K562 (cell line): Measurements from ENCODE around the gene ZNF143. TPM values are rescaled to one million over a fixed set of nuclear protein-coding genes. Genes with fewer than 3 reads are reported as not detected.

Experiments used
- ETV5 ChIP-seq: sonication (generic); formaldehyde crosslinking; IDR thresholded peaks from 2 replicates; pipeline ENCODE4 v1.4.0; 2020; ENCODE audit warnings: low read depth, mild to moderate bottlenecking, missing genetic modification reagents
- GABPB2 ChIP-seq: fragments of 250-450 bp; sonication (Bioruptor Pico); conservative IDR thresholded peaks from 2 replicates; pipeline ENCODE4 v1.5.1; 2021; ENCODE audit warnings: mild to moderate bottlenecking
- GTF2E2 ChIP-seq: fragments of 200-800 bp; sonication (Bioruptor generic); IDR thresholded peaks from 2 replicates; pipeline ENCODE4 v1.6.1; 2016; ENCODE audit warnings: missing genetic modification characterization, missing compliant biosample characterization
- NCOR1 ChIP-seq: fragments of 450-650 bp; IDR thresholded peaks from 2 replicates; pipeline ENCODE4 v1.6.1; 2016; ENCODE audit warnings: mild to moderate bottlenecking, moderate library complexity
- SMAD2 ChIP-seq: fragments of 150-350 bp; IDR thresholded peaks from 2 replicates; pipeline ENCODE4 v1.6.1; 2014; ENCODE audit warnings: low read depth, mild to moderate bottlenecking, low read length
- SMARCA5 ChIP-seq: fragments of 450-650 bp; IDR thresholded peaks from 2 replicates; pipeline ENCODE4 v1.6.1; 2016
- SPI1 ChIP-seq: IDR thresholded peaks from 2 replicates; pipeline ENCODE4 v1.6.1; 2011; ENCODE audit warnings: low read depth, low read length, control low read depth, borderline replicate concordance
- ZBTB11 ChIP-seq, 3 experiments: fragments of 200-800 bp in 1 of 3; fragments of 250-450 bp in 1 of 3; fragments of 450-650 bp in 1 of 3; sonication (Bioruptor Pico) in 1 of 3; sonication (Bioruptor generic) in 1 of 3; formaldehyde crosslinking in 1 of 3; IDR thresholded peaks; 2 replicates each; pipeline versions ENCODE4 v1.6.1 to v1.8.0; 2016 to 2022; ENCODE audit warnings: mild to moderate bottlenecking in 2 of 3, missing genetic modification characterization in 2 of 3, missing compliant biosample characterization in 1 of 3, moderate library complexity in 1 of 3
- ZBTB40 ChIP-seq, 2 experiments: fragments of 450-650 bp in 1 of 2; sonication (generic) in 1 of 2; formaldehyde crosslinking in 1 of 2; IDR thresholded peaks; 2 replicates each; pipeline versions ENCODE4 v1.7.1 to v1.9.0; 2016 to 2022; ENCODE audit warnings: inconsistent platforms in 1 of 2, mild to moderate bottlenecking in 1 of 2, missing genetic modification reagents in 1 of 2
- ZBTB7A ChIP-seq: IDR thresholded peaks from 2 replicates; pipeline ENCODE4 v1.6.1; 2011; ENCODE audit warnings: low read depth, mild to moderate bottlenecking, low read length, moderate library complexity, borderline replicate concordance; ENCODE audit not compliant: control insufficient read depth
- ZFP36 ChIP-seq: fragments of 150-350 bp; IDR thresholded peaks from 2 replicates; pipeline ENCODE4 v1.6.1; 2018; ENCODE audit warnings: low read length, low read depth; ENCODE audit not compliant: partially characterized antibody
- ZNF436 ChIP-seq: fragments of 250-450, 450-650 bp; sonication (Bioruptor Pico); formaldehyde crosslinking; IDR thresholded peaks from 2 replicates; pipeline ENCODE4 v1.7.0; 2020; ENCODE audit warnings: mild to moderate bottlenecking
- ZNF589 ChIP-seq: fragments of 200-800 bp; sonication (Bioruptor generic); IDR thresholded peaks from 2 replicates; pipeline ENCODE4 v1.6.1; 2016; ENCODE audit warnings: low read depth, missing genetic modification characterization, missing compliant biosample characterization
- polyA plus RNA-seq, 8 experiments: library from polyadenylated mRNA; depleted of rRNA in 4 of 8; stranded (reverse) in 5 of 8; unstranded in 3 of 8; fragments of >200 nt; fragmentation: Nextera tagmentation in 2 of 8; fragmentation: Illumina TruSeq in 1 of 8; extraction: Ambion mirVana in 2 of 8; extraction: Trizol in 1 of 8; gene quantifications; 2 replicates each; pipeline versions ENCODE4 v1.2.1 to v1.2.3, GENCODE V29; 2011 to 2014; ENCODE audit warnings: inconsistent platforms in 1 of 8, missing spikeins in 1 of 8
- total RNA-seq, 7 experiments: library from RNA; depleted of rRNA in 6 of 7; stranded (reverse); fragments of >200 nt in 6 of 7; fragmentation: Illumina TruSeq in 2 of 7; extraction: Trizol in 2 of 7; gene quantifications; 2 replicates each; pipeline versions ENCODE4 v1.2.1 to v1.2.3, GENCODE V29; 2011 to 2021; ENCODE audit warnings: low replicate concordance in 1 of 7
- TF ChIP-seq, protein P1 (sequence below): fragments of 250-450 bp; sonication (Bioruptor Pico); IDR thresholded peaks from 2 replicates; pipeline ENCODE4 v1.8.0; 2021; ENCODE audit warnings: moderate library complexity, mild to moderate bottlenecking, inconsistent platforms

Gene ZNF143
- total and polyA plus RNA-seq, 9 of the 15 experiments (the other 6 are each of a cell fraction or from before 2014, with no cell fraction given) = 18.4 to 58.5 (median 27.1) TPM

DNA sequence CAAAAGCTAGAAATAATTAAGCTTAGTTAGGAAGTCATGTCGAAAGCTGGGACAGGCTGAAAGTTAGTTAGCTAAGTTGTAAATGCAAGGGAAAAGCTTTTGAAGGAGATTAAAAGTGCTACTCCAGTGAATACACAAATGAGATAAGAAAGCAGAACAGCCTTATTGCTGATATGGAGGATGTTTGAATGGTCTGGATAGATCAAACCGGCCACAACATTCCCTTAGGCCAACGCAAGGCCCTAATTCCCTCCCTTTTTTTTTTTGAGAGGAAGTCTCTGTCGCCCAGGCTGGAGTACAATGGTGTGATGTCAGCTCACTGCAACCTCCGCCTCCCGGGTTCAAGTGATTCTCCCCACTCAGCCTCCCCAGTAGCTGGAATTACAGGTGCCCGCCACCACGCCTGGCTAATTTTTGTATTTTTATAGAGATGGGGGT is 89.4 kb downstream of the ZNF143 start (continued):
- TF ChIP-seq, protein P1, sequence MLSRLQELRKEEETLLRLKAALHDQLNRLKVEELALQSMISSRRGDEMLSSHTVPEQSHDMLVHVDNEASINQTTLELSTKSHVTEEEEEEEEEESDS (CRISPR knock-in tag) = no peak
- TF ChIP-seq NCOR1 (peak; percentile 66), SPI1 (peak; percentile 26; the same call in 1 of the 2 replicates), SMAD2 (no peak), ETV5 (CRISPR knock-in tag) (no peak), ZBTB40 (IDR thresholded peaks at IDR 0.05) (no peak), ZBTB40 (CRISPR knock-in tag; IDR thresholded peaks at IDR 0.05) (no peak), ZBTB11 (CRISPR knock-in tag; IDR thresholded peaks at IDR 0.05) (0 out of 6 replicates have a peak, but pooled peaks of 1 of the 3 experiments have one; percentile 28), ZBTB7A (no peak), GABPB2 (CRISPR knock-in tag) (no peak), ZNF436 (CRISPR knock-in tag) (no peak), GTF2E2 (tag) (no peak), ZNF589 (CRISPR knock-in tag) (no peak), ZFP36 (no peak), SMARCA5 (peak; percentile 14; the same call in 1 of the 2 replicates)
